Stomach (tissue), 4 donors: ENCODE results near the gene STAT1.

Source experiments
- CTCF ChIP-seq, 7 experiments: fragments of 450-650 bp in 4 of 7; fragments of 200-600 bp in 3 of 7; sonication (generic) in 3 of 7; IDR thresholded peaks; one replicate each; pipeline ENCODE4 v1.5.1; 2016 to 2019; ENCODE audit warnings: antibody characterized with exemption in 7 of 7, control low read depth in 2 of 7, mild to moderate bottlenecking in 1 of 7
- EP300 ChIP-seq: sonication (generic); formaldehyde crosslinking; IDR thresholded peaks from one replicate; pipeline ENCODE4 v1.6.1; 2017; ENCODE audit warnings: antibody characterized with exemption

GRCh38 chr2:191031256-191031655, 17.3 kb upstream of the STAT1 start:
- TF ChIP-seq CTCF (IDR thresholded peaks at IDR 0.05): no peak
- no peak for TF ChIP-seq EP300
